SU-DHL-6 (cell line): ENCODE data around the gene CBLN3.
"Not testable (repeated sequence)": the region's sequence is repeated elsewhere in the genome, so short reads cannot be mapped to it uniquely, and the experiment has no call there.

ENCODE experiments used
- H2AFZ ChIP-seq: fragments of 200-600 bp; sonication (generic); 2 replicates; pipeline ENCODE4 v1.6.1; 2014; ENCODE audit warnings: low read depth, mild to moderate bottlenecking, moderate library complexity, mixed read lengths, antibody characterized with exemption, low read length; ENCODE audit not compliant: severe bottlenecking
- H3F3A ChIP-seq: fragments of 200-600 bp; shearing (Covaris generic); 2 replicates; pipeline ENCODE4 v1.6.0; 2016; ENCODE audit warnings: antibody characterized with exemption, mild to moderate bottlenecking; ENCODE audit not compliant: insufficient read depth
- H3K27ac ChIP-seq: fragments of 200-600 bp; sonication (generic); 2 replicates; pipeline ENCODE4 v1.5.1; 2016; ENCODE audit warnings: low read depth, mild to moderate bottlenecking, low read length, moderate library complexity, mixed read lengths
- H3K27me3 ChIP-seq: fragments of 200-600 bp; sonication (generic), shearing (Covaris generic); 2 replicates; pipeline ENCODE4 v1.6.0; 2014; ENCODE audit warnings: mild to moderate bottlenecking, low read length
- H3K36me3 ChIP-seq: fragments of 200-600 bp; sonication (generic); 2 replicates; pipeline ENCODE4 v1.6.1; 2014; ENCODE audit warnings: mild to moderate bottlenecking, low read length, mixed read lengths
- H3K4me2 ChIP-seq: fragments of 300-600, 200-600 bp; shearing (Covaris generic), sonication (generic); 2 replicates; pipeline ENCODE4 v1.6.0; 2014; ENCODE audit warnings: low read length, low read depth, mild to moderate bottlenecking; ENCODE audit not compliant: poor library complexity, severe bottlenecking
- H3K4me3 ChIP-seq: fragments of 200-600 bp; sonication (generic); 2 replicates; pipeline ENCODE4 v1.5.1; 2014; ENCODE audit warnings: antibody characterized with exemption, low read length, mild to moderate bottlenecking, mixed read lengths; ENCODE audit not compliant: insufficient read depth, poor library complexity, severe bottlenecking
- H3K79me2 ChIP-seq: fragments of 200-600 bp; sonication (generic); 2 replicates; pipeline ENCODE4 v1.6.1; 2014; ENCODE audit warnings: mild to moderate bottlenecking, low read length, moderate library complexity; ENCODE audit not compliant: insufficient read depth
- H3K9ac ChIP-seq: fragments of 200-600 bp; sonication (generic); 2 replicates; pipeline ENCODE4 v1.7.0; 2014; ENCODE audit warnings: mild to moderate bottlenecking, low read length
- H3K9me2 ChIP-seq: fragments of 200-600 bp; sonication (generic); replicated peaks from 2 replicates; pipeline ENCODE4 v1.6.1; 2014; ENCODE audit warnings: low read length; ENCODE audit not compliant: insufficient read depth
- H3K9me3 ChIP-seq: fragments of 200-600 bp; sonication (generic); 2 replicates; pipeline ENCODE4 v1.6.1; 2014; ENCODE audit warnings: low read length, mixed read lengths; ENCODE audit not compliant: insufficient read depth
- H4K20me1 ChIP-seq: fragments of 200-600 bp; sonication (generic); 2 replicates; pipeline ENCODE4 v1.6.1; 2014; ENCODE audit warnings: low read depth, mild to moderate bottlenecking, antibody characterized with exemption, low read length, moderate library complexity, mixed read lengths
- EZH2phosphoT487 ChIP-seq: fragments of 200-600 bp; sonication (generic), shearing (Covaris generic); conservative IDR thresholded peaks from 2 replicates; pipeline ENCODE4 v1.6.1; 2018; ENCODE audit warnings: mild to moderate bottlenecking, antibody characterized with exemption, low read length, moderate library complexity, mixed read lengths
- TF ChIP-seq, protein P1 (sequence below): fragments of 200-600 bp; sonication (generic); IDR thresholded peaks from one replicate; pipeline ENCODE4 v1.5.1; 2017; ENCODE audit warnings: antibody characterized with exemption, mild to moderate bottlenecking, low read length, moderate library complexity; ENCODE audit not compliant: insufficient read depth, poor library complexity, severe bottlenecking

CBLN3 gene

DNA sequence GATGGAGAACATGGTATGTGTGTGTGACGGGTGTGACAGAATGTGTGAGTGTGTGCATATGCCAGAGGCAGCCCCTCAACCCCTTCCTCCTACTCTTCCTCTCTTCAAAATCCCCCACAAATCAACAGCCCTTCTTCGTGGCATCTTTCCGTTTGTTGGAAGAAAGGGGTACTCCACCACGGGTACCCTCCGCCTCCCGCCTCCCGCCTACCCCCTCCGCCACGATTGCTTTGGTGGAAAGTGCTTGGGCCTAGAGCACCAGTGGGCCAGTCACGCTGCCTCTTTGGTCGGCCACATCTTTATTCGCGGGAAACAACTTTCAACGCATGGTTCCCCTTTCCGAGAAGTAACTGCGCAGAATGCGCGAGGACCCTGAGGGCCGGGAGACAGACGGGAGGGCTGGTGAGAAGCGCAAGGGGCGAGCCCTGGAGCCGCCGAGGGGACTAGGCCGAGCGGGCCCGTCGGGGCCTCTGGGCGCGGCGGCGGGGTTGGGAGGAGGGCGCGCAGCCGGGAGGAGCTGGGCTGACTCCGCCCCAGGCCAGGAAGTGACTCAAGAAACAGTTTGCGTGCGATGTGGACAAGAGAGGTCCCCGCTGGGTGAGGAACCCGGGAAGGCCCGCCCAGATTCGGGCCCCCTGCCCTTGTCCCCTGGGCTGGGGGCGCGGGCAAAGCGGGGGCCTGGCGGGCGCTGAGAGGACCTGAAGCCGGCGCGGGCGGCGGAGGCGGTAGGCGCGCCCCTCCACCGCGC is at the start of gene CBLN3, which contains the start of gene KHNYN:
TSS of gene CBLN3 (minus strand) at position 274 of the 748 bp plus-strand sequence. CDS start 614 bp downstream, outside the sequence.
TSS of gene KHNYN (plus strand) at position 560 of the 748 bp plus-strand sequence. CDS start 777 bp downstream, outside the sequence.
- peak within 1 kb of the TSS; percentile 92 for H3K4me2 ChIP-seq
- peak within 1 kb of the TSS; percentile 71 for H3K4me3 ChIP-seq
- H3F3A ChIP-seq = peaks cover 6% of the 10 kb centered on the region; the same call in 1 of the 2 replicates
- peak within 1 kb of the TSS; percentile 79 for H3K27ac ChIP-seq
- H3K9me3 ChIP-seq = no peaks in the 10 kb centered on the region
- TF ChIP-seq EZH2phosphoT487 = no peak
- TF ChIP-seq, protein P1, sequence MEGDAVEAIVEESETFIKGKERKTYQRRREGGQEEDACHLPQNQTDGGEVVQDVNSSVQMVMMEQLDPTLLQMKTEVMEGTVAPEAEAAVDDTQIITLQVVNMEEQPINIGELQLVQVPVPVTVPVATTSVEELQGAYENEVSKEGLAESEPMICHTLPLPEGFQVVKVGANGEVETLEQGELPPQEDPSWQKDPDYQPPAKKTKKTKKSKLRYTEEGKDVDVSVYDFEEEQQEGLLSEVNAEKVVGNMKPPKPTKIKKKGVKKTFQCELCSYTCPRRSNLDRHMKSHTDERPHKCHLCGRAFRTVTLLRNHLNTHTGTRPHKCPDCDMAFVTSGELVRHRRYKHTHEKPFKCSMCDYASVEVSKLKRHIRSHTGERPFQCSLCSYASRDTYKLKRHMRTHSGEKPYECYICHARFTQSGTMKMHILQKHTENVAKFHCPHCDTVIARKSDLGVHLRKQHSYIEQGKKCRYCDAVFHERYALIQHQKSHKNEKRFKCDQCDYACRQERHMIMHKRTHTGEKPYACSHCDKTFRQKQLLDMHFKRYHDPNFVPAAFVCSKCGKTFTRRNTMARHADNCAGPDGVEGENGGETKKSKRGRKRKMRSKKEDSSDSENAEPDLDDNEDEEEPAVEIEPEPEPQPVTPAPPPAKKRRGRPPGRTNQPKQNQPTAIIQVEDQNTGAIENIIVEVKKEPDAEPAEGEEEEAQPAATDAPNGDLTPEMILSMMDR = no peak
- peak within 1 kb of the TSS; percentile 91 for H2AFZ ChIP-seq
- H3K27me3 ChIP-seq = no peaks in the 10 kb centered on the region
- H3K36me3 ChIP-seq = no peaks in the 10 kb centered on the region
- no peaks in the 10 kb centered on the region for H4K20me1 ChIP-seq
- H3K79me2 ChIP-seq = no peaks in the 10 kb centered on the region
- H3K9me2 ChIP-seq = no peaks in the 10 kb centered on the region
- peak within 1 kb of the TSS; percentile 73 for H3K9ac ChIP-seq

DNA sequence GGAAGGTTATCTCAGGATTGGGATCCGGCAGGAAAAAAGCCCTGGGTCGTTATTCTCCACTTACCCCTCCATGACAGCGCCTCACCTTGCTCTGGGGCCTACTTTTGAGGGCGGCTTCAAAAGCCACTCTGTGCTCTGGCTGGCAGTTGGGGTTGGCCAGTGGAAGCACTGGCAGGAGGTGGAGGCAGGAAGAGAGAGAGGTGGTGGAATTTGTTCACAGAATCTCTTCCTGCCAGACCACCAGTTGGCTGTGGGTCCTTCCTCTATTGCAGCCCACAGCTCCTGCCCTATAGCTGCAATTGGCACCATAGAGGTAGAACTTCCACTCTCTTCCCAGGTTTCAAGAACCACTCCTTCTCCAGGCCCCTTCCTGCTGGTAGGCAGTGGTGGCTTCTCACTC is 45.8 kb upstream of the CBLN3 start:
- no peak for TF ChIP-seq EZH2phosphoT487
- TF ChIP-seq, protein P1 = no peak
- Histone ChIP-seq H2AFZ (no peak overlapping the region), H3K36me3 (no peaks in the 10 kb centered on the region), H3K9me3 (no peaks in the 10 kb centered on the region), H3K9ac (no peak overlapping the region), H4K20me1 (no peaks in the 10 kb centered on the region), H3K4me2 (no peak overlapping the region), H3F3A (no peaks in the 10 kb centered on the region), H3K79me2 (no peaks in the 10 kb centered on the region), H3K9me2 (no peaks in the 10 kb centered on the region), H3K27ac (no peak overlapping the region), H3K4me3 (no peak overlapping the region), H3K27me3 (no peaks in the 10 kb centered on the region)

DNA sequence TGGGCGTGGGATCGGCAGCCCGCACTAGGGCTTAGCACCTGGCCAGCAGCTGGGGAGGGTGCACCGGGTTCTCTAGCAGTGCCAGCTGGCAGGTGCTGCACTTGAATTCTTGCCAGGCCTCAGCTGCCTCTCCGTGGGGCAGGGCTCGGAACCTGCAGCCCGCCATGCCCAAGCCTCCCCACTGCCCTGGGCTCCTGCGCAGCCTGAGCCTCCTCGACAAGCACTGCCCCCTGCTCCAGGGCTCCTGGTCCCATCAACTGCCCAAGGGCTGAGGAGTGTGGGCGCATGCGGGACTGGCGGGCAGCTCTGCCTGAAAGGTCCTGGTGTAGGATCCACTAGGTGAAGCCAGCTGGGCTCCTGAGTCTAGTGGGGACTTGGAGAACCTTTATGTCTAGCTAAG is 43.7 kb upstream of the CBLN3 start:
- H3F3A ChIP-seq = no peaks in the 10 kb centered on the region
- TF ChIP-seq EZH2phosphoT487 = no peak
- TF ChIP-seq, protein P1 = no peak
- no peaks in the 10 kb centered on the region for H3K36me3 ChIP-seq
- H3K79me2 ChIP-seq = no peaks in the 10 kb centered on the region
- no peak overlapping the region for H3K9ac ChIP-seq
- no peaks in the 10 kb centered on the region for H3K9me3 ChIP-seq
- H3K27me3 ChIP-seq = no peaks in the 10 kb centered on the region
- no peaks in the 10 kb centered on the region for H4K20me1 ChIP-seq
- no peaks in the 10 kb centered on the region for H3K9me2 ChIP-seq
- H3K27ac ChIP-seq = no peak overlapping the region
- H2AFZ ChIP-seq = no peak overlapping the region
- no peak overlapping the region for H3K4me3 ChIP-seq
- no peak overlapping the region for H3K4me2 ChIP-seq

DNA sequence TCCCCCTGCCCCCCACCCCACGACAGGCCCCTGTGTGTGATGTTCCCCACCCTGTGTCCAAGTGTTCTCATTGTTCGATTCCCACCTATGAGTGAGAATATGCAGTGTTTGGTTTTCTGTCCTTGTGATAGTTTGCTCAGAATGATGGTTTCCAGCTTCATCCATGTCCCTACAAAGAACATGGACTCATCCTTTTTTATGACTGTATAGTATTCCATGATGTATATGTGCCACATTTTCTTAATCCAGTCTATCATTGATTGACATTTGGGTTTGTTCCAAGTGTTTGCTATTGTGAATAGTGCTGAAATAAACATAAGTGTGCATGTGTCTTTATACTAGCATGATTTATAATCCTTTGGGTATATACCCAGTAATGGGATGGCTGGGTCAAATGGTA is 41.0 kb upstream of the CBLN3 start:
- not testable (repeated sequence) for H3K9me2 ChIP-seq, H3K9me3 ChIP-seq, H3F3A ChIP-seq, H3K79me2 ChIP-seq, H2AFZ ChIP-seq, H4K20me1 ChIP-seq, H3K4me3 ChIP-seq, H3K27me3 ChIP-seq, H3K9ac ChIP-seq, H3K36me3 ChIP-seq, H3K4me2 ChIP-seq, H3K27ac ChIP-seq
